ENCODE data around the gene VPS33B. TPM values are rescaled to one million over a fixed set of nuclear protein-coding genes. Genes with fewer than 3 reads are reported as not detected.

The VPS33B gene
- total RNA-seq, 4 donors from 2014 or later, result 6.7 to 12.6 (median 8.1) TPM

GRCh38 chr15:91067036-91067435 is 44.6 kb upstream of the VPS33B start:
- TF ChIP-seq, protein P1, sequence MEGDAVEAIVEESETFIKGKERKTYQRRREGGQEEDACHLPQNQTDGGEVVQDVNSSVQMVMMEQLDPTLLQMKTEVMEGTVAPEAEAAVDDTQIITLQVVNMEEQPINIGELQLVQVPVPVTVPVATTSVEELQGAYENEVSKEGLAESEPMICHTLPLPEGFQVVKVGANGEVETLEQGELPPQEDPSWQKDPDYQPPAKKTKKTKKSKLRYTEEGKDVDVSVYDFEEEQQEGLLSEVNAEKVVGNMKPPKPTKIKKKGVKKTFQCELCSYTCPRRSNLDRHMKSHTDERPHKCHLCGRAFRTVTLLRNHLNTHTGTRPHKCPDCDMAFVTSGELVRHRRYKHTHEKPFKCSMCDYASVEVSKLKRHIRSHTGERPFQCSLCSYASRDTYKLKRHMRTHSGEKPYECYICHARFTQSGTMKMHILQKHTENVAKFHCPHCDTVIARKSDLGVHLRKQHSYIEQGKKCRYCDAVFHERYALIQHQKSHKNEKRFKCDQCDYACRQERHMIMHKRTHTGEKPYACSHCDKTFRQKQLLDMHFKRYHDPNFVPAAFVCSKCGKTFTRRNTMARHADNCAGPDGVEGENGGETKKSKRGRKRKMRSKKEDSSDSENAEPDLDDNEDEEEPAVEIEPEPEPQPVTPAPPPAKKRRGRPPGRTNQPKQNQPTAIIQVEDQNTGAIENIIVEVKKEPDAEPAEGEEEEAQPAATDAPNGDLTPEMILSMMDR (IDR thresholded peaks at IDR 0.05), result no peak
- TF ChIP-seq POLR2A (IDR thresholded peaks at IDR 0.05), result no peak
- Histone ChIP-seq H3K27me3 (peaks cover 0 to 6% of the 10 kb centered on the region in 2 donors), H3K36me3 (no peaks in the 10 kb centered on the region), H3K4me1 (no peaks in the 10 kb centered on the region), H3K9me3 (no peaks in the 10 kb centered on the region), H3K27ac (no peak overlapping the region), H3K4me3 (no peak overlapping the region)
- DNase-seq, result no peak
- intact Hi-C loops (cut with DNase I; ENCODE audit: low total_unique reads), result no loop called here

- DNase-seq, result no peak
- no peaks in the 10 kb centered on the region for H3K4me1 ChIP-seq
- H3K9me3 ChIP-seq, result no peaks in the 10 kb centered on the region
- no peak overlapping the region for H3K27ac ChIP-seq
- H3K4me3 ChIP-seq, result no peak overlapping the region
- intact Hi-C loops (cut with DNase I; ENCODE audit: low total_unique reads), result no loop called here
- TF ChIP-seq, protein P1 (IDR thresholded peaks at IDR 0.05), result no peak
- no peak for TF ChIP-seq POLR2A (IDR thresholded peaks at IDR 0.05)
- H3K36me3 ChIP-seq, result no peaks in the 10 kb centered on the region
- H3K27me3 ChIP-seq, result no peaks in the 10 kb centered on the region
Measured at GRCh38 chr15:91065505-91065904, 43.1 kb upstream of the VPS33B start.

GRCh38 chr15:91061997-91062396 is 39.6 kb upstream of the VPS33B start:
- no peak overlapping the region for H3K27ac ChIP-seq
- no peak for TF ChIP-seq POLR2A (IDR thresholded peaks at IDR 0.05)
- TF ChIP-seq, protein P1 (IDR thresholded peaks at IDR 0.05), result no peak
- H3K36me3 ChIP-seq, result no peaks in the 10 kb centered on the region
- H3K27me3 ChIP-seq, result no peaks in the 10 kb centered on the region
- no peaks in the 10 kb centered on the region for H3K9me3 ChIP-seq
- no peak for DNase-seq
- intact Hi-C loops (cut with DNase I; ENCODE audit: low total_unique reads), result no loop called here
- no peak overlapping the region for H3K4me3 ChIP-seq
- H3K4me1 ChIP-seq, result no peaks in the 10 kb centered on the region

GRCh38 chr15:91061230-91061629 is 38.8 kb upstream of the VPS33B start:
- no peaks in the 10 kb centered on the region for H3K27me3 ChIP-seq
- no peak for DNase-seq
- TF ChIP-seq POLR2A (IDR thresholded peaks at IDR 0.05), result no peak
- TF ChIP-seq, protein P1 (IDR thresholded peaks at IDR 0.05), result no peak
- H3K4me3 ChIP-seq, result no peak overlapping the region
- no peak overlapping the region for H3K27ac ChIP-seq
- no peaks in the 10 kb centered on the region for H3K4me1 ChIP-seq
- H3K9me3 ChIP-seq, result no peaks in the 10 kb centered on the region
- intact Hi-C loops (cut with DNase I; ENCODE audit: low total_unique reads), result no loop called here
- H3K36me3 ChIP-seq, result no peaks in the 10 kb centered on the region

GRCh38 chr15:91055548-91056331 is 33.3 kb upstream of the VPS33B start:
- DNase-seq, result no peak
- H3K4me1 ChIP-seq, result no peaks in the 10 kb centered on the region
- peaks cover 0 to 4% of the 10 kb centered on the region in 2 donors for H3K27me3 ChIP-seq
- H3K4me3 ChIP-seq, result no peak overlapping the region
- TF ChIP-seq POLR2A (IDR thresholded peaks at IDR 0.05), result no peak
- TF ChIP-seq, protein P1 (IDR thresholded peaks at IDR 0.05), result peak; percentile 48 to 75 (median 56)
- no peak overlapping the region for H3K27ac ChIP-seq
- H3K36me3 ChIP-seq, result no peaks in the 10 kb centered on the region
- H3K9me3 ChIP-seq, result no peaks in the 10 kb centered on the region
- intact Hi-C loops (cut with DNase I; ENCODE audit: low total_unique reads), result no loop called here

Measured in uterus (tissue), 4 donors.